Left forelimb (tissue), 1 donor: Measurements from ENCODE around the gene NACC2.
"Not testable (repeated sequence)": the region's sequence is repeated elsewhere in the genome, so short reads cannot be mapped to it uniquely, and the experiment has no call there.

Source experiments
- DNase-seq: peaks from one replicate; pipeline ENCODE4 v3.0.0-alpha.2; 2018; ENCODE audit warnings: low spot score

Gene NACC2

DNA sequence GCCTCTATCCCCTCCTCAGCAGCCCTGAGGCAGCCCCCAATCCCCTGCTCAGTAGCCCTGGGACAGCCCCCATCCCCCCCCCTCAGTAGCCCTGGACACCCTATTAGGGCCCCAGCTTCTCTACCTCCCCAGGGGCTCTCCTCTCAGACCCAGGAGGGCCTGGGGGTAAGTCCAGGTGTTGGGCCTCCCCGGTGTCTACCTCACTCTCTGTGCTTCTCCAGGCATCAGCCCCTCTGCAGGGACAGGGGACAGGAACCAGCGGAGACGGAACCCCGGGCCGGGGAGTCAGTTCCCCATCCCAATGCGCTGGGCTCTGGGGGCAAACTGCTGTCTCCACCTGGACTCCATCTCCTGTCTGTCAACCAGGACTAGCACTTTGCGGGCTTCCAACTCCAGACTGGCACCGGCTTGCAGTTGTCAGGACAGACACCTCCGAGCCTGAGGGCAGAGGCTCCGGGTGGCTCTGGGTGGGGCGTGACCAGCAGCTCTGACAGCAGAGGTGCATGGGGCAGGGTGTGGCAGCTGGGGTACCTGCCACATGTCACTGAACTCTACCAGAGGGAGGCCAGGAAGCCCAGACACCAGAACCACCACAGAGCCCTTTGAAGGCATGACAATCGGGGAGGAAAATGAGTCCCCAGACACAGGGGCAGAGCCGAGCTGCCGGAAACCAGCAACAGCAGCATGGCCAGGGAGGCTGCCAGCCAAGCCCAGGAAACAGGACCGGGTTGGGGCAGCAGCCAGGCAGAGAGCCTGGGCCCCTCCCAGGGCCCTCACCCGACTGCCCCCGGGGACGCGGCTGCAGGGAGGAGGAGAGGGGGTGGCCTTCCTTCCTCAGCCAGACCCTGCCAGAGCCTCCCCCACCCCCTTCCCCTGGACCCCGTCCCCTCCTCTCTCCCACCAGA is 116.2 kb downstream of the NACC2 start:
- DNase-seq: no peak

- DNase-seq: no peak
Measured at GRCh38 chr9:135976944-135977343, 118.1 kb downstream of the NACC2 start.

GRCh38 chr9:135976531-135976930 is 118.6 kb downstream of the NACC2 start:
- DNase-seq: no peak

DNA sequence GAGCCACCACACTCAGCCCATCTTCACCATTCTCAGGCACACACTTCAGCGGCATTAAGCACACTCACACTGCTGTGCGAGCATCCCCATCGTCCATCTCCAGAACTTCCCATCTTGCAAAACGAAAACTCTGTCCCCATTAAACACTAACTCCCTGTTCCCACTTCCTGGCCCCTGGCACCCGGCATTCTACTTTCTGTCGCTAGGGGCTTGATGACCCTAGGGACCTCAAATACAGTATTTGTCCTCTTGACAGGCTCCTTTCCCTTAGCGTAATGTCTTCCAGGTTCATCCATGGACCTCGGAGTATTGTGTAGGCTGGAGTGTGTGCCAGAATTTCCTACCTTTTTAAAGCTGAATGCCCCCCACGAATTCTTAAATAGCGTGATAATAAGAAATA is 119.3 kb downstream of the NACC2 start:
- no peak for DNase-seq

- no peak for DNase-seq
Measured at GRCh38 chr9:135974220-135974573, 120.9 kb downstream of the NACC2 start.

GRCh38 chr9:135973277-135974219 is 121.5 kb downstream of the NACC2 start:
- DNase-seq: no peak

- no peak for DNase-seq
Measured at GRCh38 chr9:135971892-135972291, 123.2 kb downstream of the NACC2 start.

DNA sequence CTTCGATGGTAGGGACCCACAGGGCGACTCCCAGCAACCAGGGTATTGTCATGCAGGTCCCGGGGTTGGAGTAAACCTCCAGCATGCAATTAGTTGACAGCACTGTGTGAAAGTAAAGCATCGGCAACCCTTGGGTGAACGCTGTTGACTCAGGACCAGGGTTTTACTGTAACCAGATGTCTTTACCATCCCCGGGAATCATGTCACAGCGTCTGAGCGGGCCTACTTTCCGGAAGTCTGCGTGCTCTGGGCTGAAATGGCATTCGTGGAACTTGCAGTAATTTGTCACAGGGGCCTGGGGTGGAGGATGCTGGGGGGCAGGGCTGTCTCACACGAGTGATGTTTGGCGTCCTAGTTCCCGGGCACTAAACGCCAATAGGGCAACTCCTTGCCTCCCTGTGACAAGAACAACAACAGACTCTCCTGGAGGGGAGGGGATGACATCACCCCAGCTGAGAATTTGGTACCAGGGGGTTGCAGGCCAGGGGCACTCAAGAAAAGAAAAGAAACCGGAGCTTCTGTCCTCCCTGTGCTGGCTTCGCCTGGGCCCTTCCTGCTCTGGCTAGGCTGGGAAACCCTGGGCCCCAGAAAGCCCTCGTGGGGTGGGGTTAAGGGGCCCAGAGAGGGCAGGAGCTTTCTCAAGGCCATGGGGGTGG is 123.8 kb downstream of the NACC2 start:
- no peak for DNase-seq

DNA sequence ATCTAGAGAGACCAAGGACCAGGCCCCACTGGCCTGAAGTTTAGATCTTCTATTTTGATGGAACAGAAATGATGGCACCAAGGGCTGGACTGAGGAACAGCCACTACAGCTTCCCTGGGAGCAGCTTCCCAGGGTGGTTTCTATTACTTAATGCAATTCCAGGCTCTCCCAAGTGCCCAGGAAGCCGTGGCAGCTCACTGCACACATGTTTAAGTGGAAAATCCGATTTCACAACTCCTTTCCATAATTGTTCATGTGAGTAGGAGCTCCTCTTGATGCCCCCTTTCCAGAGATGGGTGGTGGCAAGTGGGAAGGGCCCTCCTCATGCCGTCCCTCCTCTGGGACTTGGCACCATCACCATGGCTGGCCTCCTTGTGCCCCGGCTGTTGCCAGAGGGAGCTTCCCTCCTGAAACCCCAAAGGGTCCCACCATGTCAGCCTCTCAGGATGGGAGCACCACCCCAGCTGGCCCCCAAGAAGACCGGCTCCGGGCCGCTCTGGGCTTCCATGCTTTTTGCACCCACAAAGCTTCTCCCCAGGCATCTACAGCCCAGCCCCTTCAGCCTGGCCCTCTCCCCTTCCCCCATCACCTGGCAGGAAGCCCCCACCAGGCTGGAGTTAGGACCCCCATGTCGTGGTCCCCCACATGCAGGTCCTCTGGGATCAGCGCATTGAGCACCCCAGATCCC is 124.8 kb downstream of the NACC2 start:
- DNase-seq: no peak

- DNase-seq: no peak
Measured at GRCh38 chr9:135969064-135969683, 125.9 kb downstream of the NACC2 start.

DNA sequence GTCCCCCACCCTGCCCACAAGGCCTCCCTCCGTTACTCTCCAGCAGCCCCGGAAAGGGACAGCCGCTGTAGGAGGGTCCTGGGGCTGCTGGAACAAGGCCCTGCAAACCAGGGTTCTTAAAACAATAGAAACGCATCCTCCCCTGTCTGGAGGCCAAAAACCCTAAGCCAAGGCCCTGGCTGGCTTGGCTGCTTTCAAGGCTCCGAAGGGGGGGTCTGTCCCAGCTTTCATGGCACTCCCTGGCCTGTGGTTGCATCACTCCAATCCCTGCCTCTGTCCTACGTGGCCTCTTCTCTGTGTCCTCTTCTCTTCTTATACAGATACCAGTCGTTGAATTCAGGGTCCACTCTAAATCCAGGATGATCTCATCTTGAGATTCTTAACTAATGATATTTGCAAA is 126.5 kb downstream of the NACC2 start:
- DNase-seq: no peak

- no peak for DNase-seq
Measured at GRCh38 chr9:135968083-135968476, 127.0 kb downstream of the NACC2 start.

DNA sequence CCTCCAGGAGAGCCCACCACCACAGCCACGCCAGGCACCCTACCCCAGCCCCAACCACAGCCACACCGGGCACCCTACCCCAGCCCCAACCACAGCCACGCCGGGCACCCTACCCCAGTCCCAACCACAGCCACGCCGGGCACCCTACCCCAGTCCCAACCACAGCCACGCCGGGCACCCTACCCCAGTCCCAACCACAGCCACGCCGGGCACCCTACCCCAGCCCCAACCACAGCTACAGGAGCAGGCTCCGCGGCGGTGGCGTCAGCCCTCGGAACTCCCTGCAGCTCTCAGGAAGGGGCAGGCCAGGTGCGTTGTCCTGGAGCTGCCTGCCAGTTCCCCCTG is 128.2 kb downstream of the NACC2 start:
- DNase-seq: not testable (repeated sequence)

DNA sequence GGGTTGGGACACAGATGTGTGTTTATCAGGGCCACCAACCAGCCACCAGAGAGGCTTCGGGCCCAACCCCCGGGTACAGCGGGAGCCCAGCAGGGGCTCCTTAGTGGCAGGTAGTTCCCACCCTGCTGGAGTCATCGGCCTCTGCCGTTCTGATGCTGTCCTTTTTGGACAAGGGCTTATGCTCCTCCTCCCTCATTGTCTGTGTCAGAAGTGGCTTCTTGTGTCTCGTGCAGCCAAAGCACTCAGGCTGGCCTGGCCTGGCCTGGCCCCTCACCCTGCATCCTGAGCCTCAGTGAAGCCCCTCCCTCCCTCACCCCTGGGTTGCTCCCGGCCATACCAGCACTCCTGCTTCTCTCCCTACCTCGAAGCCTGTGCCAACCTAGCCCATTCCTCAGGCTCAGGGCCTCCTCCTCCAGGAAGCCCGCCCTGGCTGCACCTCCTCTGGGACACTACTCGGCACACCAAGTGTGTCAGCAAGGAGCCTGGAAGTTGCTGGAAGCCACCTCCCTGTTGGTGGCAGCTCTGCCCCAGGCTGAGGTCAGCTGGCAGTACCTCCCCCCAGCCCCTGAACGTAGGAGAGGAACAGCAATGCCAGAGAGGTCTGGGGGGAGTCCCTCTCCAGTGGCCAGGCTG is 129.8 kb downstream of the NACC2 start:
- no peak for DNase-seq

GRCh38 chr9:135963938-135964337 is 131.2 kb downstream of the NACC2 start:
- no peak for DNase-seq

DNA sequence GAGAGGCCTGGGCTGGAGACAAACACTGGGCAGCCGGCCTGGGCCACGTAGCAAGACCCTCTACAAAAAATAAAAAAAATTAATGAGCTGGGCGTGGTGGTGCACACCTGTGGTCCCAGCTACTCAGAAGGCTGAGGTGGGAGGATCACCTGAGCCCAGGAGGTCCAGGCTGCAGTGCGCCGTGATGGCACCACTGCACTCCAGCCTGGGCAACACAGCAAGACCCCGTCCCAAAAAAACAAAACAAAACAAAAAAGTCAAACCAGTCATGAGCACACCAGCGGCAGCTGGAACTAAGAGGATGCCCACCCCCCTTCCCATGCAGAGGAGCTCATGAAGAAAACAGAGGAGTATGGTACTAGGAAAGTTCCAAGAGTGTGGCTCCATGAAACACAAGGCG is 131.8 kb downstream of the NACC2 start:
- no peak for DNase-seq

- DNase-seq: no peak
Measured at GRCh38 chr9:135962696-135963307, 132.3 kb downstream of the NACC2 start.

DNA sequence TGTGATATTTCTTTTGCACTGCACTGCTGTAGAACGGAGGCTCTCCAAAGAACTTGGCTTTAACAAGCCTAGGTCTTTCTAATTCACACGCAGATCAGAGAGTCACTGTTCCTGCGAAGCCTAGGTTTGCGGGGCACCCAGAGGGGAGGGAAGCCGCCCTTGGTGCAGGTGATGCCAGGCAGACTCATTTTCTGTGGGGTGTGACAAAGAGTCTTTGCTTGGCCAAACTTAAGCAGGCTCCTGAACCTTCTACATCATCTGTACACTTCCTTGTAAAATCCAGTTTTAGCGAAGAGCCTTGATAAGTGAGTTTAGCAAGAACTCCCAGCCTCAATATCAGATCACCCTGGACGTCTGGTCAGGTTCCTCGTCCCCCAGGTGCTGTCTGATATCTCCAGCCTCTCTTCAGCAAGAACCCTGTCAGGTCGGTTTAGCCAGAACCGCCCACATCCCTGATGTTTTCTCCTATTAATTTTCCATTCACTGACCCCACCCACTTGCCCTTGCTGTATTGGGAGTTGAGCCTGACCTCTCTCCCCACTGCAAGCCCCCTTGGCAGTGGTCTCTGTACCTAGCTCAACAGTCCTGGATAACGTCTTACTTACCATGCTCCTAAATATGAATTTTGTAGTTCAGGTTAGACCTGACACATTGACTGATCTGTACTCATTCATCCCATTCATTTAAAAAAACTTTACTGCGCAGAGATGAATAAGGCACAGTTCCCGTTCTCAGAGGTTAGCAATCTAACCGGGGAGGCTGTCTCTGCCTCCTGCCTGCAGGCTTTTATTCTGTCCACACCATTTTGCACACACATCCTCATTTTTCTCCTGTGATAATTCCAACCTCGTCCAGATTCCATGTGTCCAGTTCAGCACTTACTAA is 133.0 kb downstream of the NACC2 start:
- DNase-seq: no peak

DNA sequence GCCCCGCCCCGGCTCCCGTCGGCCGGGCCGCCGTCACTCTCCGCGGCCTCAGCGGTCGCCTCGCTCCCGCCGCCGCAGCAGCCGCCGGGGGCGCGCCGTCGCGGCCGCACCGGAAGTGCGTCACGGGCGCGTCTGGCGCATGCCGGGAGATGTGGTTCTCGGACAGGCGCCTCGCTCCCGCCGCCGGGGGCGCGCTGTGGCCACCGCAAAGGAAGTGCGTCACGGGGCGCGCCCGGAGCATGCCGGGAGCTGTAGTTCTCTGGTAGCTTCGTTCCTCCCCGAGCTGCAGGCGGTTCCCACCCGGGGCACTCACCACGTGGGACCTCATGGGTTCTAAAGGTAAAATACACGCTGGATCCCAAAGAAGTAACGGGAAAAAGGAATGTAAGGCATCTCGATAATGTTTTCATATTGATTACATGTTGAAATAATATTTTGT is 133.8 kb downstream of the NACC2 start, which contains the start of gene UBAC1:
Gene UBAC1, minus strand, starts transcription at position 97 of the 439 bp plus-strand sequence. CDS start 211 bp downstream, outside the sequence.
- peak; percentile 97 for DNase-seq
